Measurements from ENCODE around the gene TFAP2B.

DNA sequence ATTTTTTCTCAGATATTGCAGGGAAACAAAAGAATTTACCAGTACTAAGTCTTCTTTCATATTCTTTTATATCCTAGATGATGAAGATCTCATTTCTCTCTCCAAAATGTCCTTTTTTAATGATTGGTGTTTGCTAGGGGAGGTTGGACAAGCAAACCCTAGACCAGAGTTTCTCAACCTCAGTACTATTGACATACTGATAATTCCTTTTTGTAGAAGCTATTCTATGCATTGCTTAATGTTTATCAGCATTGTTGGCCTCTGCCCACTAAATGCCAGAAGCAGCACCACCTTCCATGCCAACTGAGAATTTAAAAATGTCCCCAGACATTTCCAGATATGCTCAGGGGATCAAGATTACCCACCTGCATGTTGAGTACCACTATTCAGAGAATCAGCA, 14.4 kb upstream of the TFAP2B start:
- TF ChIP-seq, protein P1, sequence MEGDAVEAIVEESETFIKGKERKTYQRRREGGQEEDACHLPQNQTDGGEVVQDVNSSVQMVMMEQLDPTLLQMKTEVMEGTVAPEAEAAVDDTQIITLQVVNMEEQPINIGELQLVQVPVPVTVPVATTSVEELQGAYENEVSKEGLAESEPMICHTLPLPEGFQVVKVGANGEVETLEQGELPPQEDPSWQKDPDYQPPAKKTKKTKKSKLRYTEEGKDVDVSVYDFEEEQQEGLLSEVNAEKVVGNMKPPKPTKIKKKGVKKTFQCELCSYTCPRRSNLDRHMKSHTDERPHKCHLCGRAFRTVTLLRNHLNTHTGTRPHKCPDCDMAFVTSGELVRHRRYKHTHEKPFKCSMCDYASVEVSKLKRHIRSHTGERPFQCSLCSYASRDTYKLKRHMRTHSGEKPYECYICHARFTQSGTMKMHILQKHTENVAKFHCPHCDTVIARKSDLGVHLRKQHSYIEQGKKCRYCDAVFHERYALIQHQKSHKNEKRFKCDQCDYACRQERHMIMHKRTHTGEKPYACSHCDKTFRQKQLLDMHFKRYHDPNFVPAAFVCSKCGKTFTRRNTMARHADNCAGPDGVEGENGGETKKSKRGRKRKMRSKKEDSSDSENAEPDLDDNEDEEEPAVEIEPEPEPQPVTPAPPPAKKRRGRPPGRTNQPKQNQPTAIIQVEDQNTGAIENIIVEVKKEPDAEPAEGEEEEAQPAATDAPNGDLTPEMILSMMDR (IDR thresholded peaks at IDR 0.05; ENCODE audit: insufficient read depth, low read depth, low read length): no peak
- TF ChIP-seq EZH2 (IDR thresholded peaks at IDR 0.05; ENCODE audit: insufficient read depth, low read length): no peak

Measured in astrocyte (in vitro differentiated cells and primary cell).